Stimulated activated CD8-positive, alpha-beta memory T cell treated with anti-CD3 and anti-CD28 coated beads, Interleukin-7, amount 100 ng/mL, for 24 hours (primary cell): ENCODE measurements around the gene MRPS12.
A peak's percentile ranks its signal among the peaks of the same experiment; 100 is the strongest.
"Not testable (repeated sequence)": the region's sequence is repeated elsewhere in the genome, so short reads cannot be mapped to it uniquely, and the experiment has no call there.

Experiments
- DNase-seq: peaks from one replicate; pipeline ENCODE4 v3.0.0-alpha.2; 2020; ENCODE audit warnings: low read depth

The MRPS12 gene

GRCh38 chr19:38941466-38941865 lies 10.7 kb downstream of the MRPS12 start:
- not testable (repeated sequence) for DNase-seq

- no peak for DNase-seq
These were observed 11.2 kb downstream of the MRPS12 start for GRCh38 chr19:38941979-38942378.

GRCh38 chr19:38942471-38943181 lies 11.9 kb downstream of the MRPS12 start:
- DNase-seq: no peak

GRCh38 chr19:38944981-38945506 lies 14.3 kb downstream of the MRPS12 start:
- DNase-seq: no peak

- DNase-seq: no peak
These were observed 15.0 kb downstream of the MRPS12 start for GRCh38 chr19:38945562-38946228.

GRCh38 chr19:38946229-38947010 lies 15.7 kb downstream of the MRPS12 start:
- DNase-seq: no peak

GRCh38 chr19:38949580-38950367 lies 19.0 kb downstream of the MRPS12 start:
- DNase-seq: peak; percentile 75

DNA sequence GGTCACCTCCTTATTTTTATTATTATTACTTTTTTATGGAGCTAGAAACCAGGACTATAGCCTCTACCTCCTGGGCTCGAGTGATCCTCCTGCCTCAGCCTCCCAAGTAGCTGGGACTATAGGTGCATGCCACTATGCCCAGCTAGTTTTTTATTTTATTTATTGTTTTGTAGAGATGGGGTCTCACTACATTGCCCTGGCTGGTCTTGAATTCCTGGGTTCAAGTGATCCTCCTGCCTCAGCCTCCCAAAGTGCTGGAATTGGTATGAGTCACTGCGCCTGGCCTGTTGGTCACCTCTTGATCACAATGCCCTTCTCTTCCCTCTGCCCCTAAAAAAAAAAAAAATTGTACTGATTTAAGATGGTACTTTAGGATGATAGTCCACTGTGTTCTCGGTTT lies 20.4 kb downstream of the MRPS12 start:
- DNase-seq: no peak

DNA sequence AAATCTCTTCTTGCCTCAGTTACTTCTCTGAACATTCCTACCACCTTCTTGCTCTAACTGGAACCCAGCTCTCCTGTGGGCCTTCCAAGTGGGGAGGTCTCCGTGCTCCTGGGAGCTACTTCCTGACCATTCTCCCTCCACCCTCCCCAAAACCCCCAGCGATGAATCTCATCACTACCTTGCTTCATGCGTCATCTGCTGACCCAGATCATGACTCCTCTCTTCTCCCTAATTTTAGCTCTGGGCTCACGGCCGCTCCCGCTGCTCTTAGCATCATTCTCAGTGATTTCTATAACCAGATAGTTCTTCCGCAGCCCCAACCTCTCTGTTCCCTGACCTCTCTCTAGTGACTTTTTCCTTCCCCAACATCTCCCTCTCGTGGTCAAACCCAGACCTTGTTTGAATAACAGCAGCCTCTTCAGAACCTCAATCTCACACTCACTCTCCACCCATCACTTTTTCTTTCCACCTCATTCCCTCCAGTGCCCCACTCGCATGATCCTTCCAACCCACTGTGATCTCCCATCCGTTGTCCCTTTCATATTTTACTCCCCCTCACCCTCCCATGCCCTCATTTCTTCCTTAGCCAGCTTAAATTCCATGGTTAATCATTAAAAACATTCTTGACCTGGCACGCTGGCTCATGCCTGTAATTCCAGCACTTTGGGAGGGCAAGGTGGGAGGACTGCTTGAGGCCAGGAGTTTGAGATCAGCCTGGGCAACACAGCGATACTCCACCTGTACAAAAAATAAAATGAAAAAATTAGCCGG lies 21.8 kb downstream of the MRPS12 start:
- DNase-seq: no peak

GRCh38 chr19:38953677-38954076 lies 22.9 kb downstream of the MRPS12 start:
- DNase-seq: no peak

GRCh38 chr19:38956264-38956663 lies 25.5 kb downstream of the MRPS12 start:
- no peak for DNase-seq

- DNase-seq: no peak
These were observed 27.6 kb downstream of the MRPS12 start for GRCh38 chr19:38958301-38958700.

DNA sequence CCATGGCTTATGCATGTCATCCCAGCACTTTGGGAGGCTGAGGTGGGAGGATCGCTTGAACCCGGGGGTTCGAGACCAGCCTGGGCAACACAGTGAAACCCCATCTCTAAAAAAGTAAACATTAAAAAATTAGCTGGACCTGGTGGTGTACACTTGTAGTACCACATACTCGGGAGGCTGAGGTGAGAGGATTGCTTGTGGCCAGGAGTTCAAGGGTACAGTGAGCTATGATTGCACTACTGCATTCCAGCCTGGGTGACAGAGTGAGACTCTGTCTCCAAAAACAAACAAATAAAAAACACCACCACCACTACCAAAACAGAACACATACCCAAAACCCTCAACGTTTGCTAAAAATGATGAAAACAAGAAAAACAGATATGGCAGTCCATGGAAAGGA lies 28.9 kb downstream of the MRPS12 start:
- DNase-seq: no peak

DNA sequence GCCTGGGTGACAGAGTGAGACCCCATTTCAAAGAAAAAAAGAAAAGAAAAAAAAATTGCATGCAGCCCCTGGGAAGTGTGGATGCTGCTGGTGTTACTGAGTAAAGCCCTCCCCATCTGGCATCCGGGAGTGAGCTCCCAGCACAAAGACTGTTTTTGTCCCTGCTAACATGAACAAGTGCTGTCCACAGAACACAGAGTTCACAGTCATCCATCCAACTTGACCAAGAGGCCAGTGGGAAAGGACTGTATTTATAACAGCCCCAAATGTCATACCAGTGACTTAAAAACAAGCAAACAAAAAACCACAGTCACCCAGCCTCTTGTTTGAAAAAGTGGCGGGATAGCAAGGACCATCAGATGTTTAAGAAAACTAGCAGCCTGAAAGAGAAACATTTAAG lies 34.0 kb downstream of the MRPS12 start:
- DNase-seq: no peak

- not testable (repeated sequence) for DNase-seq
These were observed 35.4 kb downstream of the MRPS12 start for GRCh38 chr19:38966149-38966548.

GRCh38 chr19:38970664-38971532 lies 40.2 kb downstream of the MRPS12 start:
- DNase-seq: no peak

DNA sequence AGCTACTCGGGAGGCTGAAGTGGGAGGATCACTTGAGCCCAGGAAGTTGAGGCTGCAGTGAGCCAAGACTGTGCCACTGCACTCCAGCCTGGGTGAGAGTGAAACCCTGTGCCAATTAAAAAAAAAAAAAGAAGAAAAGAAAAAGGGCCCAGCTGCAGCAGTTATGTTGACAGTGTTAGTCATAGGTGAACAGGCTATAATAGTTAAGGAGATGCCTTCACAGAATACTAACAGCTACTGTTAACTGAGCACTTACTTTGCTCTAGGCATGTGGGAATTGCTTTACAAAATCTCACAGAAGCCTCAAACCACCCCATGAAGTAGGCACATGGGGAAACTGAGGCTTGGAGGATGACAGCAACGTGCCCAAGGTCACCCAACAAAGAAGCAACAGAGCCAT lies 40.9 kb downstream of the MRPS12 start:
- DNase-seq: no peak

DNA sequence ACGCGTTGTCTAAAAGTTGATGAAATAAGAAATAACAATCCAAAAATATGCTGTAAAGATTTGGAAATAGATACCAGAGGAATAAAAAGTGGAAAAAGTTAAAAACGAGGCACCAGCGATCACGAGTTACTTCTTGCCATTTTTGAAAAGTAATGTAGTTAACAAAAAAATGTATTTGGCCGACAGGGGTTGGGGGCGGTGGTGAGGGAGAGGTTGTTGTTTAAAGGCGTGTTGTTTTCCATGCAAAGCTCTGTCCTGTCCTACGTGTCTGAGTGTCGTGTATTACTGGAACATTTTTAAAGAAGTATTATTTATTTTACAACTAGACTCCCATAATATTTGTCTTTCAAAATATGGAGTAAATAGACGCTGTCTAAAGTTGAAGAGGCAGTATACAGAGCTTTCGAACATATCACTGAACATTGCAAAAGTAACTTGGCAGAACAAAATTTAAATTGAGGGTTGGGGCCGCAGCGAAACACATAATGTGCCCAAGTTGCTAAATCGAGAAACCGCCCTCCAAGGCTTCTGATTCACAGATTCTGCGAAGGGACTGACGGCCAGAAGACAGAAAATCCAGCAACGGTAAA lies 44.0 kb downstream of the MRPS12 start:
- DNase-seq: no peak

DNA sequence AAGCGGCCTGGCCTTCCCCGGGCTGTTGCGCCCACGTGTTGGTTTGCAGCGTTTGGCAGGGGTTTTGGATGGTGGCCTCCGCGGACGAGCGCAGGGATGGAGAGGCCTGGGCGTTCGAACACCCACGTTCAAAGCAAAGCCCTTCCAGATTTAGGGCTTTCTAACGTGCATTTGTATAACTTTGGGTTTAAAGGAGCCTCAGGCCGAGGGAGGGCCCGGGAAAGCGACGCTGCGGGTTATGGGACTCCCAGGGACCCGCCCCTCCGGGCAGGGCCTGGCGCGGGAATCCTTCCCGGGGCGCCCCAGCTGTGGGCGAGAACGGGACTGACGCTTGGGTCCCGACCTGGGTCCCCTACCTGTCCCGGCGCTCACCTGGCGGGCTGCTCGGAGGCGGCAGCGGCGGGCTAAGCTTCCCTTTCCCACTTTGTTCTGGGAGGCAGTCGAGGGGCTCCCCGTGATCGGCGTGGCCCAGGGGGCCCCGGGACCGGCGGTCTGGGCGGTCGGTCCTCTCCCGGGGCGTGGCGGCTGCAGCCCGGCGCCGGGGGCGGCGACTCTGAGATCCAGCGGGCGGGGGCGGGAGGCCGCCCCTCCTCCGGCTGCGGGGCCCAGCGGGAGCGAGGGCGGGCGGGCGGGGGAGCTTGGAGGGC lies 44.6 kb downstream of the MRPS12 start, which contains the start of gene FBXO17:
Gene FBXO17, minus strand, starts transcription at position 529 of the 647 bp plus-strand sequence. CDS start 25,423 bp downstream, outside the sequence.
- no peak for DNase-seq
